Right lobe of liver (tissue), 6 donors: ENCODE results near the gene MUS81. TPM values are rescaled to one million over a fixed set of nuclear protein-coding genes. Genes with fewer than 3 reads are reported as not detected.

ENCODE experiments used
- ATAC-seq, 4 donors: fragments of 200-7000 bp; cut with Tn5 transposase; one replicate each; pipeline ENCODE4 v1.9.1; 2020; ENCODE audit warnings: mild to moderate bottlenecking in 4 of 4, moderate library complexity in 4 of 4
- DNase-seq, 3 donors: peaks; one replicate each; pipeline ENCODE4 v3.0.0-alpha.2; 2020
- H3K27ac ChIP-seq, 3 donors: fragments of 200-600 bp; one replicate each; pipeline ENCODE4 v1.8.0; 2022
- H3K27me3 ChIP-seq, 2 donors: fragments of 200-600 bp; one replicate each; pipeline ENCODE4 v1.8.0; 2022
- H3K36me3 ChIP-seq, 4 donors: fragments of 200-600 bp; sonication (generic) in 1 of 4; one replicate each; pipeline versions ENCODE4 v1.5.1 to v1.8.0; 2017 to 2022; ENCODE audit warnings: control low read depth in 1 of 4
- H3K4me1 ChIP-seq, 4 donors: fragments of 200-600 bp; sonication (generic) in 1 of 4; one replicate each; pipeline versions ENCODE4 v1.5.1 to v1.8.0; 2017 to 2022; ENCODE audit warnings: control low read depth in 1 of 4
- H3K4me3 ChIP-seq, 3 donors: fragments of 200-600 bp; one replicate each; pipeline ENCODE4 v1.8.0; 2022
- H3K9me3 ChIP-seq, 4 donors: fragments of 200-600 bp; sonication (generic) in 1 of 4; one replicate each; pipeline versions ENCODE4 v1.5.1 to v1.8.0; 2017 to 2022; ENCODE audit warnings: control low read depth in 1 of 4
- POLR2A ChIP-seq: fragments of 450-650 bp; IDR thresholded peaks from one replicate; pipeline ENCODE4 v1.6.1; 2017; ENCODE audit warnings: antibody characterized with exemption, mild to moderate bottlenecking
- WGBS: methylation state at CpG from one replicate; pipeline ENCODE4 v1.1.6; 2018; ENCODE audit warnings: low coverage, low lambda C conversion rate; ENCODE audit not compliant: insufficient coverage; ENCODE audit errors: missing lambda C conversion rate; 5-methylcytosine and 5-hydroxymethylcytosine counted together
- intact Hi-C, 2 donors: fragments of 100-400 bp; cut with DNase I; formaldehyde crosslinking; loops; one replicate each; pipeline versions ENCODE4 v1.11.2 to v1.14.1; 2022
- total RNA-seq, 6 experiments: library from RNA; depleted of rRNA in 2 of 6; stranded (reverse); fragments of >200 nt in 2 of 6; fragmentation: NEBNext Ultra II Directional in 3 of 6; extraction: Animal tissue kit (Norgen Biotek cat#: 25700) in 3 of 6; gene quantifications; one replicate each; pipeline versions ENCODE4 v1.1.0 to v1.2.4, GENCODE V29; 2016 to 2023
- TF ChIP-seq, protein P1 (sequence below), 4 donors: fragments of 200-600 bp in 3 of 4; fragments of 450-650 bp in 1 of 4; IDR thresholded peaks; one replicate each; pipeline versions ENCODE4 v1.5.1 to v1.8.0; 2016 to 2022; ENCODE audit warnings: antibody characterized with exemption in 4 of 4, mild to moderate bottlenecking in 2 of 4
- donor health status: DM: no; HTN: yes; CAD: no.
- donor health status: DM: no; HTN: no; CAD: no.
- donor health status: DM: no; HTN: no; CAD: no.
- donor health status: DM: no; HTN: yes; CAD: no.
- donor health status: DM: no; HTN: yes; CAD: no.

The MUS81 gene
- total RNA-seq, 6 experiments from 2014 or later: 14.0 to 25.6 (median 19.7) TPM

DNA sequence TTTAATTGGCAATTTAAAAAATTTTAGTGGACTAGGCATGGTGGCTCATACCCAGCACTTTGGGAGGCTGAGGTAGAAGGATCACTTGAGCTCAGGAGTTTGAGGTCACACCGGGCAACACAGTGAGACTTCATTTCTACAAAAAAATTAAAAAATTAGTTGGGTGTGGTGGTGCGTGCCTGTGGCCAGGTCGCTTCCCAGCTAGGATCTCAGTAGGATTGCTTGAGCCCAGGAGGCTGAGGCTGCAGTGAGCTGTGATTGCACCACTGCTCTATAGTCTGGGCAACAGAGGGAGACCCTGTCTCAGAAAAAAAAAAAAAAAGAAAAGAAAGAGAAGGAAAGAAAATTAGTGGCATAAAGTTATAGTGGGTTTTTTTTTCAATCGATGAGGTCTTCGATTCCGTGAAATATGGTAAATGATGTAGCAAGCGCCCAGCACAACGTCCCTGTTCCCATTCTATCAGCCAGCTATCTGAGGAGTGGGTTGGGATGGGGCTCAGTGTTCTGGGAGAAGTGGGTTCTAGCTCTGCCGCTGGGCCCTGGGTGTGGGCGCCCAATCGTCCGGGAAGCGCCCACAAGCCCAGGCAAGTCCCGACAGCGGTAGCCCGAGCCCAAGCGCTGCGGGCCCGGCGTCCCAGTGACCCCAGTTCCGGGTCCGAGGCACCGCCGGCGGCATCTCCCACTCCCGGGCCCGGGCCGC lies 38.6 kb downstream of the MUS81 start:
- DNase-seq: no peak
- H3K27ac ChIP-seq: no peak overlapping the region
- TF ChIP-seq, protein P1, sequence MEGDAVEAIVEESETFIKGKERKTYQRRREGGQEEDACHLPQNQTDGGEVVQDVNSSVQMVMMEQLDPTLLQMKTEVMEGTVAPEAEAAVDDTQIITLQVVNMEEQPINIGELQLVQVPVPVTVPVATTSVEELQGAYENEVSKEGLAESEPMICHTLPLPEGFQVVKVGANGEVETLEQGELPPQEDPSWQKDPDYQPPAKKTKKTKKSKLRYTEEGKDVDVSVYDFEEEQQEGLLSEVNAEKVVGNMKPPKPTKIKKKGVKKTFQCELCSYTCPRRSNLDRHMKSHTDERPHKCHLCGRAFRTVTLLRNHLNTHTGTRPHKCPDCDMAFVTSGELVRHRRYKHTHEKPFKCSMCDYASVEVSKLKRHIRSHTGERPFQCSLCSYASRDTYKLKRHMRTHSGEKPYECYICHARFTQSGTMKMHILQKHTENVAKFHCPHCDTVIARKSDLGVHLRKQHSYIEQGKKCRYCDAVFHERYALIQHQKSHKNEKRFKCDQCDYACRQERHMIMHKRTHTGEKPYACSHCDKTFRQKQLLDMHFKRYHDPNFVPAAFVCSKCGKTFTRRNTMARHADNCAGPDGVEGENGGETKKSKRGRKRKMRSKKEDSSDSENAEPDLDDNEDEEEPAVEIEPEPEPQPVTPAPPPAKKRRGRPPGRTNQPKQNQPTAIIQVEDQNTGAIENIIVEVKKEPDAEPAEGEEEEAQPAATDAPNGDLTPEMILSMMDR (IDR thresholded peaks at IDR 0.05): no peak
- no peak for TF ChIP-seq POLR2A
- 80% methylated on average over 8 of the region's 28 CpGs for WGBS
- intact Hi-C loops: no loop called here
- no peaks in the 10 kb centered on the region for H3K9me3 ChIP-seq
- H3K4me3 ChIP-seq: peak overlapping the region; percentile 40 to 49 (median 47)
- H3K27me3 ChIP-seq: no peaks in the 10 kb centered on the region
- no peaks in the 10 kb centered on the region for H3K36me3 ChIP-seq
- peaks cover 0 to 9% (median 3%) of the 10 kb centered on the region in 4 donors for H3K4me1 ChIP-seq
- ATAC-seq: no peak

DNA sequence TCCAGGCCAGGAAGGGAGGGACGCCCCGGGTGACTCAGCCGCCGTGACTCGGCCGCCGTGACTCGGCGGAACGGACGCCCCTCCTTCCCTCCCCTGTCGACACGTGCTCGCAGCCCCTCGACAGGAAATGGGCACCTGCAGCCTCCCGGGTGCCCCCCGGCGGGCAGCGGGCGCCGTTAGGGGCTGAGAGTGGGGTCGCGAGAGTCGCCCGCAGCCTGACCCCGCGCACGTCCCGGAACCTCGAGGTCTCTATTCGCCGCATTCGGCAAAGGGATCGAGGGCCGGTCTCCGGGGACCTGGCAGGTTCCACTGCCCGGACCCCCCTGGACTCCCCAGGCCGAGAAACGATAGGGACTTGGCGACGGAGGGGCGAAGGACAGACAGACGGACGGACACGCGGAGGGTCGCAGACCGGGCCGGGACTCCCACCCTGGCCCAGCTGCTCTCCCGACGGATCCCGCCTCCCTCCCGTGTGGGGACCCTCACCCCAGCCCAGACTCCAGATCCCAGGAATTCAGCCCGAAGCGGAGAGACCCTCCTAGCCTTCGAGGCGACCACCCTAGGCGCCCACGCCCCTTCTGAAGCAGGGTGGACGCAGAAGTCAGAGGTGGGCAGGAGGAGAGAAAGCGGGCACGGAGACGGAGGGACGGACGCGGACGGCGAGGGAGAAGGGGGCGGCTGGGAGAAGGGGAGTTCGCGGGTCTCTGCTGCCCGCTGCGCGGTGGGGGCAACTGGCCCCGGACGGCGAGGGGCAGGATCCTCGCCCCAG lies 39.3 kb downstream of the MUS81 start:
- WGBS: 13% methylated on average over 3 of the region's 78 CpGs
- no peak for TF ChIP-seq POLR2A
- TF ChIP-seq, protein P1 (IDR thresholded peaks at IDR 0.05): no peak
- DNase-seq (peak in 2 of 3 donors; percentile 68 to 75), ATAC-seq (peak; percentile 40 to 60 (median 49))
- no peaks in the 10 kb centered on the region for H3K9me3 ChIP-seq
- H3K4me3 ChIP-seq: peak overlapping the region; percentile 40 to 49 (median 47)
- H3K27ac ChIP-seq: peak overlapping the region in 1 of 3 donors; percentile 57
- H3K36me3 ChIP-seq: no peaks in the 10 kb centered on the region
- no peaks in the 10 kb centered on the region for H3K27me3 ChIP-seq
- peaks cover 0 to 9% (median 3%) of the 10 kb centered on the region in 4 donors for H3K4me1 ChIP-seq
- intact Hi-C loops: no loop called here

- peak; percentile 72 for TF ChIP-seq POLR2A
- TF ChIP-seq, protein P1 (IDR thresholded peaks at IDR 0.05): no peak
- intact Hi-C loops: no loop called here
- no peaks in the 10 kb centered on the region for H3K36me3 ChIP-seq
- H3K4me1 ChIP-seq: peaks cover 0 to 9% (median 3%) of the 10 kb centered on the region in 4 donors
- peak; percentile 83 to 89 (median 83) for DNase-seq
- no peaks in the 10 kb centered on the region for H3K27me3 ChIP-seq
- WGBS: 14% methylated on average over 10 of the region's 80 CpGs
- peak within 1 kb of the TSS in 1 of 3 donors; percentile 57 for H3K27ac ChIP-seq
- peak within 1 kb of the TSS; percentile 40 to 49 (median 47) for H3K4me3 ChIP-seq
- peak; percentile 88 to 91 (median 90) for ATAC-seq
- no peaks in the 10 kb centered on the region for H3K9me3 ChIP-seq
Observed at GRCh38 chr11:65900125-65900898, 40.1 kb downstream of the MUS81 start, which contains the start of gene FOSL1. FOSL1 (minus strand) TSS chr11:65900388; CDS start chr11:65900339, 49 bp downstream.

- Histone ChIP-seq H3K36me3 (no peaks in the 10 kb centered on the region), H3K27me3 (no peaks in the 10 kb centered on the region), H3K27ac (no peak overlapping the region), H3K4me1 (peaks cover 0 to 9% (median 3%) of the 10 kb centered on the region in 4 donors), H3K9me3 (no peaks in the 10 kb centered on the region), H3K4me3 (peak overlapping the region in 2 of 3 donors; percentile 47 to 49)
- ATAC-seq (no peak), DNase-seq (no peak)
- intact Hi-C loops: no loop called here
- TF ChIP-seq, protein P1 (IDR thresholded peaks at IDR 0.05): no peak
- no peak for TF ChIP-seq POLR2A
- WGBS: 64% methylated on average over 11 of the region's 11 CpGs
Observed at GRCh38 chr11:65900899-65901180, 40.6 kb downstream of the MUS81 start.
